Erythroblast (primary cell): Measurements from ENCODE around the gene DPP7.

ENCODE experiments used
- GATA1 ChIP-seq: IDR thresholded peaks from 2 replicates; pipeline ENCODE4 v1.6.1; 2011; ENCODE audit warnings: low read depth, mild to moderate bottlenecking, control low read depth, low read length, moderate library complexity
- POLR2A ChIP-seq: IDR thresholded peaks from 2 replicates; pipeline ENCODE4 v1.6.1; 2011; ENCODE audit warnings: mild to moderate bottlenecking, low read length

DNA sequence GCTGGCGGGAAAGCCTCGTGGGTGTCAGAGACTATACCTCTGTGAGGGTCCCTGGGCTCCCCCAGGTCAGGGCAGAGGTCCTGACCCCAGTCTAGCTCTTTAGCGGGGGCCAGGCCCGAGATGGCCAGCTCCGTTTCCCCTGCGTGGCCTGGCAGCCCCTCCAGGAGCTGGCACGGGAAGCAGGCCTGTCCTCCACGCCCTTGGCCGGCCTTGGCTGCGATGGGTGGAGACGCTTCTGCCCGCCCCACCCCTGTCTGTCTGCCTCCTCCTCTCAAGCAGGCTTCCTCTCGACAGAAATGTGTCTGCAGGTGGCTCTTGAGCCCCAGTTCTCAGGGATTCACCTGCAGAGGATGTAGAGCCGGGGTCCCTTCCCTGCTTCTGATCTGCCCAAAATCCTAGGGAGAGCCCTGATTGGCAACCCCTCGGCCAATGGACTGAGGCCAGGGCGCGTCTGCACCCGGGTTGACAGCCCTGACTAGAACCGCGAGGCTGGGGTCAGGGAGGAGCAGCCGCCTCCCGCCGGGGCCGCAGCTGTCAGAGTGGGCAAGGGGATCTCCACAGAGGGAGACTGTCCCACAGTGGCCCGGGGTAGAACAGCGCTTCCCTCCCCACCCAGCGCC lies 21.8 kb upstream of the DPP7 start:
- TF ChIP-seq POLR2A: no peak
- TF ChIP-seq GATA1: no peak
